IPS DF 19.7 (cell line): ENCODE results near the gene IFT57.

Source experiments
- DNase-seq: peaks from one replicate; pipeline ENCODE4 v3.0.0-alpha.2; 2013; ENCODE audit warnings: low read depth, low spot score

The IFT57 gene

DNA sequence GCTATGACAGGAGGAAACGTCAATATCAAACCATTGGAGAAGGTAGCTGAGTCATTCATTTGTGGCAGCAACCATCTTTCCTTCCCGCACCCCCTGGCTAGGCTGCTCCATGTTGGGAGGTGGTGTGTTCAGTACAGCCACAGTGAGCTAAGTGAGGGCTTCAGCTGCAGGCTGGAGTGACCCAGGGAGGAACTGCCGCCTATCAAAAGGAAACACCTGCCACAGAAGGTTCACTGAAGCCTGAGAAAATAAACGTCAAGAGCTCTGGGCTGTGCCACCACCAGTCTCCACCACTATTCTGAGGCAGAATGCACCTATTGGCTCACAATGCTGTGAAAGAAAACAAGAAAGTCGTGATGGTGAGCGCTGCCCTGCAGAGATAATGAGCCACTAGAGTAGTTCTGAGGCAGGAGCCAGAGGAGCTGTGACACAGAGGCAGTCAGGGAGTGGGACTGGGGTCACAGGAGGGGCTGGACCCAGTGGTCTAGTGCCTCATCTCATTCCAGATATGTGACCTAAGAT, 96.6 kb downstream of the IFT57 start:
- no peak for DNase-seq

DNA sequence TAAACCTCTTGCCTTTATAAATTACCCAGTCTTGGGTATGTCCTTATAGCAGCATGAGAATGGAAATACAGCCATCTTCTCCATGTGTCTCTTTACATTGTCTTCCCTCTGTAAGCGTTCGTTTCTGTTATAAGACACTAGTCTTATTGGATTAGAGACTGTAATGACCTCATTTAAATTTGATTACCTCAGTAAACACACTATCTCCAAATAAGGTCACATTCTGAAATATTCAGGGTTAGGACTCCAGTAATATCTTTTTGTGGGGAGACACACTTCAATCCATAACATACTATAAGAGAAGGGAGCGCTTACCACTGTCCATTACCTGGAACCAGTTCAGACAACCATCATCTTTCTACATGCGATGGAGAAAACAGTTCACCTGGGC, 97.1 kb downstream of the IFT57 start:
- DNase-seq, result no peak

DNA sequence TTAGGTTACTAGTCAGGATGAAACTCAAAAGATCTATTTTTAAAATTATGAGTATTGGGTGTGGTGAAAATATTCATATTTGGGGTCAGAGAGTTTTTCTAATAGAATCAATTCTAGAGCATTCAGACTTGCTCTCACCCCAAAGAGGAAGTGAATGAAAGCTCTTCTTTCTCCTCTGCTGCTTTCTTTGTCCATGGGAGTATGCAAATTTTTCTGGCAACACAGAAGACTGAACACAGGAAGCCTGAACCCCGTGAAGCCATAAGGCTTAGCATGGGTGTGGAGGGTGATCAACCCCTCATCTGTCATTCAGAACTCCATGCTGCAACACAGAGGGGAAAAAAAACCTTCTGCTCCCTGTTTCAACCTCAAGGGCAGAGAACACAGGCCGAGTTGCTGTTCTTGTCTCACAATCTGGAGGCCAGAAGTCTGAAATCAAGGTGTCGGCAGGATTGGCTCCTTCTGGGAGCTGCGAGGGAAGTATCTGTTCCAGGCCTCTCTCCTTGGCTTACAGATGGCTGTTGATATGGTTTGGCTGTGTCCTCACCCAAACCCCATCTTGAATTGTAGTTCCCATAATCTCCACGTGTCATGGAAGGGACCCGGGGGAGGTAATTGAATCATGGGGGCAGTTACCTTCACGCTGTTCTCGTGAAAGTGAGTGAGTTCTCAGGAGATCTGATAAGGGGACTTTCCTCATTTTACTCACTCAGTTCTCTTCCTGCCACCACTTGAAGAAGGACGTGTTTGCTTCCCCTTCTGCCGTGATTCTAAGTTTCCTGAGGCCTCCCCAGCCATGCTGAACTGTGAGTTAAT, 97.7 kb downstream of the IFT57 start:
- DNase-seq, result no peak

DNA sequence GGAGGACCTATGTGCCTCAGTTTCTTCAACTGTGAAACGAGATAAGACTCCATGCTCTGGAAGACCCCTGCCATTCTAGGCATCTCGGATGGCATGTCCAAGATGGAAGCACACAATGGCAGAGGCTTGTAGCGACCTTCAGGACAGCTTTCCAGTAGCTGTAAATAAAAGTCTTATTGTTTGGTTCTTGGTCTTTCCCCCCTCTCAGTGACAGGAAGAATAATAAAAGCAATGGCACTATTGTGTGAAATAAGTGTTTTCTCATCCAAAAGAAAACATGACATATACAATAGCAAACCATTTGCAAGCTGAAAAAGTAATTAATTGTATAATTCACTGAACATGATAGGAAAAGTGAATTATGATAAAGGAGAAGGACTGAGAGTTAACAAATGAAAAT, 98.9 kb downstream of the IFT57 start:
- no peak for DNase-seq

DNA sequence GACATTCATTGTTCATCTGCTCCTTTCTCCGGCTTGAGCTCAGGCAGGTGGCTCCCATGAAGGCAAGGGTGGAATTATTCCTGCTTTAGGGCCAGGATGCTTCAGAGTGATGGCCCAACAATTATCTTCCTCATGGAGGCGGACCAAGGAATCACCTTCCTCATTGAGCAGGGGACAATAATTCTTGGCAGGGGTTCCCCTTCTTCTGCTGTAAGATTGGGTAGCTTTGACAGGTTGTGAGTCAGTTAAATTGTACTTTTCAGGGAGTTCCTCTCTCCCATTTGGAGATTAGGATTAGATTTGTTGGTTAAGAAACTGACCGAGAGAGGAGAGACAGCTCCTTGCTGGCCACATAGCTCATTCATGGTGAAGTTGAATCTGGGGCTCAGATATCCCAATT, 99.9 kb downstream of the IFT57 start:
- DNase-seq, result no peak

DNA sequence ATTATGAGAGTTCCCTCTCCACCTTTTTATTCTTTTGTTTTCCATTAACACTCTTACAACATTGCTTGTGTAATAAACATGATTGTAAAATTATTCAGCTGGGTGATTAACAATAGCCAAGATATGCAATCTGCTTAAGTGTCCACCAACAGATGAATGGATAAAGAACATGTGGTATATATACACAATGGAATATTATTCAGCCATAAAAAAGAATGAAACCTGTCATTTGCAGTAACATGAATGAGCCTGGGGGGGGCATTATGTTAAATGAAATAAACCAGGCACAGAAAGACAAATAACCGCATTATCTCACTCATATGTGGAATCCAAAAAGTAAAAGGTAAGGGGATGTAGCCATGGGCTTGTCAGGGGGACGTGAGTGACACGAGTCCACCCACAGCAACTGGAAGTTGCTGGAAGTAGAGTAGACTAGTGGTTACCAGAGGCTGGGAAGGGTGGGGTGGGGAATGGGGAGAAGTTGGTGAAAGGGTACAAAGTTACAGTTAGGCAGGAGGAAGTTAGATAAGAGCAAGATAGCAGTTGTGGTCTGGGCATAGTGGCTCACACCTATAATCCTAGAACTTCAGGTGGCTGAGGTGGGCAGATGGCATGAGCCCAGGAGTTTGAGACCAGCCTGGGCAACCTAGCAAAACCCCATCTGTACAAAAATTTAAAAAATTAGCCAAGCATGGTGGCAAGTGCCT, 102.7 kb downstream of the IFT57 start:
- no peak for DNase-seq

DNA sequence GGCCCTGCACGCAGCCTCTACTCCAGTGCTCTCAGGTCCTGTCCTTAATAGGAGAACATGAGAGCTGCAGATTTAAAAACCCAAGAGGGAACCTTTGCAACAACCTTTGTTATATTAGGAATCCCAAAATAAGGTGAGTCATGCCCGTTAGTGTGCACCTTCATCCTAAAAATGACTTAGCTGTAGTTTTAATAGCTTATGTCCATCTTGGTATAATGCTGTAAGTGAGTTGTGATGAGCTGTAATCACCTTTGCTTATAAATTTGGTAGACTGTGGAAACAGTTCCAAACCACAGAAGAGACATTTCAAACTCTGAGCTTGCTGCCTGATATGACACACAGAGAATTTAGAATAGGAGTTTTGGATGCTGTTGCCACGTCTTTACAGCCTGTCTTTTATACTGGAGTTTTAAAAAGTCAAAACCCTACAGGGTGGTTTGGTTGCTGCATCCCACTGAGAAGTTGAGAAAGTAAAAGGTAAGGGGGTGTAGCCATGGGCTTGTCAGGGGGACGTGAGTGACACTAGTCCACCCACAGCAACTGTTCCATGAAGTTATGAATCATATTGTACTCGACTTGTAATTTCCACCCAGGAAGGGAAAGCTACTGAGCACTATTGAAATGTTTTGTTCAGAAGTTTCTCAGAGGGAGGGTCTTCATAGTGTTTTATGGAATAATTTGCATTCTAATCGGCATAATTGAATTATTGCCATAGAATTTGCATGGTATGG, 104.0 kb downstream of the IFT57 start:
- DNase-seq, result no peak

DNA sequence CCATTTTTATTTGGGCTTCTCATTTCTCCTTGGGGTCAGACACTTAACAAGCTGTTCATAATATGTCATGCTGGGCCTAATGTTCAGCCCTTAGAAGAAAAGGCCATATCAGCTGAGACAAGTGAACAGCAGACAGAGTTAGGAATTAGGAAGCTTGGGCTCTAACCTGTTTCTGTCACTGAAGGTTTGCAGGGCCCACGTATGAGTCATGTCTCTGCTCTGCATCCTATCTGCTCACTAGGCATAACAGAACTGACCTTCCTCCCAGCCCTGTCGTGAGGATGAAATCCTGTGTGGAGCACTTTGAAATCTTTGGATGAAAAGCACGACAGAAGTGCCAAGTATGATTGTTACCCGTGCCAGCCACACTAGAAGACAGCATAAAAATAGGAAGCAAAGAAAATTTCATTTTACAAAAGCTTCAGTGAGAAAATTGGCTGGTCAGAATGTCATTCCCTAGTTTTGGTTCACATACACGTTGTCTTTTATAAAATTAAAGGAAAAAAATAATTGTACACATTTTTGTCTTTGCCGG, 104.9 kb downstream of the IFT57 start:
- DNase-seq, result no peak

DNA sequence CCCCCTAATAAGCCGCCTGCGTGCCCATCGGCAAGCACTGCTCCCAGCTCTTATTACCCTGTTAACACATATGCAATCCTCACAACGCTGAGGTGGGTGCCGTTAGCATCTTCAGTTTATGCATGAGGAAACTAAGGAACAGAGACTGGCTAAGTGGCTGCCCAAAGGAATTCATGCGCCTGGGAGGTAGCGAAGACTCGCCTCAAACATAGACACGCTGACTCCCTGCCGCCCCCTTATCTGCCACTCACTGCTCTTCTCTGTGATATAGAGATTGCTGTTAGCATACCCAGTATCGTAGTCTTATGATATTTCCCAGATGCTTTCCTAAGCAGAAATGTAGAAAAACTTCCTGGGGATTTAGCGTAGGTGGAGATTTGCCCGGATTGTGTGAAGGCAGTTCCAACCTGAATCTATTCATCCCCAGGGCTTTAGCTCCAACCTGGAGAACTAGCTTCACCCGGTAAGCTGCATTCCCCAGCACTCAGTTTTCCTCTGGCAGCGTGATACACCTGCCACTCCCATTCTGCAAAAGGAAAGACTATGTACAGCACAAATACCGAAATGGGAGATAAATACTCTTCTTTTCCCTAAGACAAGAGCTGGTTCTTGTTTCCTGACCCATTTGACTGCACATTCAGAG, 107.7 kb downstream of the IFT57 start:
- no peak for DNase-seq

DNA sequence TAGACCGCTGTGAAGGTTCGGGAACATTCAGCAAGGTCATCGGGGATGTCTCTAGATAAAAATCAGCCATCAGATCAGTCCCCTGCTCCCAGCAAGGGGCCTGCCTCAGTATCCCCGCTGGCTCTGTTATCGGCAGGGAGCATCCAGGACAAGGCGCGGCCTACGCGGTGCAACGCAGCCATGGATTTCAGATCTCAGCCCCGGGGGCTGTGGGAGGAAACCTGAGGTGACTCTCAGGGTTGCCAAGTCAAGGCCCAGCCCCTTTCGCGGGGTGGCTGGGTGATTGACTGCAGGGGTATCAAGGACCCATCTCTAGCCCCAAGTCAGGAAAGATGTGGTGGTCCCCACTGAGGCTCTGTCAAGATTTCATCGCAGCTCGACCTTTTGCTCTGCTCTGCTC, 108.2 kb downstream of the IFT57 start:
- no peak for DNase-seq

DNA sequence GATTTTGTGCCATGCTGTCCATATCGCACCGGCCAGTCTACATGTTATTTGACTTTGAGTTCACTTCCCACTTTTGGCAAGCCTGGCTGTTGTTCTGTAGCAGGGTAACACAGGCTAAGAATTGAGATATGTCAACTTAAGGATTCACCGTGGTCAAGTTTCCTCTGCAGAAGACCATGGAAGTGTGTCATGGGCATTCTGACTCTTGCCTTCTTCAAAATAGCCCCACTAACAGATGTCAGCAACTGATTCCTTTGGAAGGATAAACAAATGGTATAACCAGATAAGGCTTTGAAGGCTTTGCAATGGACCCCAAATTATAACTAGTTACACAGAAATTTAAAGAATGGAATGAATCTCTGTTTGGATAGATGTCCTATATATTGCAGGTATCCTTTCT, 111.3 kb downstream of the IFT57 start:
- no peak for DNase-seq
